HCT116 (cell line): ENCODE data around the gene FAM78B. TPM values are rescaled to one million over a fixed set of nuclear protein-coding genes. Genes with fewer than 3 reads are reported as not detected.
A peak's percentile ranks its signal among the peaks of the same experiment; 100 is the strongest.

Source experiments
- ATAC-seq: fragments of 200-7000 bp; cut with Tn5 transposase; 2 replicates; pipeline ENCODE4 v1.9.1; 2020; ENCODE audit warnings: mild to moderate bottlenecking, moderate library complexity
- Bru-seq: library from RNA; stranded (reverse); fragments of 400-500 nt; gene quantifications from one replicate; lab custom pipeline; 2021; lab: Mats Ljungman, UMichigan
- BruChase-seq, 2 experiments: library from RNA; stranded (reverse); fragments of 400-500 nt; gene quantifications; one replicate each; lab custom pipeline; 2021; lab: Mats Ljungman, UMichigan
- BruUV-seq: library from RNA; stranded (reverse); fragments of 400-500 nt; replicated peaks from 2 replicates; lab custom pipeline; 2021; lab: Mats Ljungman, UMichigan
- CTCF ChIA-PET: fragments of 300-600 bp; sonication (Branson Sonifier 250); formaldehyde crosslinking; loops from one replicate; lab custom pipeline; 2021; ENCODE audit warnings: antibody characterized with exemption; lab: Charles Lee
- POLR2A ChIA-PET: fragments of 300-600, 350-600 bp; sonication (Branson Sonifier 250); formaldehyde crosslinking; loops from one replicate; lab custom pipeline; 2021; ENCODE audit warnings: antibody characterized with exemption; lab: Charles Lee
- RAD21 ChIA-PET, 2 experiments: fragments of 300-600 bp; sonication (Branson Sonifier 250); formaldehyde crosslinking; loops; one replicate each; lab custom pipeline; 2023; ENCODE audit warnings: low total read pairs in 2 of 2; ENCODE audit not compliant: uncharacterized antibody in 2 of 2, unreplicated experiment in 2 of 2, low non-redundant PET in 1 of 2; lab: Charles Lee
- DNase-seq: peaks from one replicate; pipeline ENCODE4 v3.0.0-alpha.2; 2010; ENCODE audit warnings: low read depth, low spot score
- H2AFZ ChIP-seq: fragments of 200-600 bp; shearing (Covaris generic), sonication (generic); 2 replicates; pipeline ENCODE4 v1.6.1; 2017; ENCODE audit warnings: low read depth, mixed run types, mixed read lengths, antibody characterized with exemption, low read length; ENCODE audit not compliant: poor library complexity, severe bottlenecking
- H3K27ac ChIP-seq: 2 replicates; pipeline ENCODE4 v1.5.1; 2012; ENCODE audit warnings: low read depth, low read length
- H3K27me3 ChIP-seq: fragments of 200-600 bp; sonication (generic); 2 replicates; pipeline ENCODE4 v1.6.1; 2016; ENCODE audit warnings: mixed run types, low read length, mixed read lengths; ENCODE audit not compliant: insufficient read depth
- H3K36me3 ChIP-seq, 2 experiments: fragments of 200-500 bp in 1 of 2; fragments of 200-600 bp in 1 of 2; sonication (Bioruptor generic) in 1 of 2; sonication (generic) in 1 of 2; 2 replicates each; pipeline versions ENCODE4 v1.5.1 to v1.6.1; 2014 to 2016; ENCODE audit warnings: low read length in 2 of 2, inconsistent platforms in 1 of 2, mixed read lengths in 1 of 2, mixed run types in 1 of 2; ENCODE audit not compliant: insufficient read depth in 2 of 2, control insufficient read depth in 1 of 2
- H3K4me1 ChIP-seq, 2 experiments: fragments of 200-600 bp in 1 of 2; sonication (generic) in 1 of 2; 2 replicates each; pipeline versions ENCODE4 v1.5.1 to v1.6.1; 2012 to 2017; ENCODE audit warnings: low read length in 2 of 2, inconsistent platforms in 1 of 2, mild to moderate bottlenecking in 1 of 2, mixed read lengths in 1 of 2, mixed run types in 1 of 2, moderate library complexity in 1 of 2; ENCODE audit not compliant: insufficient read depth in 2 of 2, control insufficient read depth in 1 of 2
- H3K4me2 ChIP-seq: fragments of 200-600 bp; sonication (generic); 2 replicates; pipeline ENCODE4 v1.6.1; 2017; ENCODE audit warnings: mixed run types, low read length, mixed read lengths
- H3K4me3 ChIP-seq, 2 experiments: fragments of 200-600 bp in 1 of 2; sonication (generic) in 1 of 2; replicated peaks in 1 of 2; 2 replicates each; pipeline ENCODE4 v1.5.1; 2011 to 2016; ENCODE audit warnings: low read length in 2 of 2, control low read depth in 1 of 2, low read depth in 1 of 2, mild to moderate bottlenecking in 1 of 2, mixed read lengths in 1 of 2, mixed run types in 1 of 2
- H3K79me2 ChIP-seq: fragments of 200-600 bp; sonication (generic); 2 replicates; pipeline ENCODE4 v1.6.1; 2017; ENCODE audit warnings: mild to moderate bottlenecking, mixed run types, low read length, moderate library complexity, mixed read lengths; ENCODE audit not compliant: insufficient read depth
- H3K9ac ChIP-seq: fragments of 200-600 bp; sonication (generic); 2 replicates; pipeline ENCODE4 v1.6.1; 2016; ENCODE audit warnings: low read length, mixed read lengths
- H3K9me2 ChIP-seq: fragments of 200-600 bp; sonication (generic), shearing (Covaris generic); 2 replicates; pipeline ENCODE4 v1.6.1; 2017; ENCODE audit warnings: mixed run types, mild to moderate bottlenecking, moderate library complexity; ENCODE audit not compliant: insufficient read depth
- H3K9me3 ChIP-seq, 2 experiments: fragments of 200-500 bp in 1 of 2; fragments of 200-600 bp in 1 of 2; sonication (Bioruptor generic) in 1 of 2; sonication (generic) in 1 of 2; 2 replicates each; pipeline ENCODE4 v1.6.1; 2014 to 2017; ENCODE audit warnings: low read length in 2 of 2, mixed read lengths in 2 of 2, inconsistent platforms in 1 of 2, low read depth in 1 of 2, mild to moderate bottlenecking in 1 of 2, mixed run types in 1 of 2, moderate library complexity in 1 of 2; ENCODE audit not compliant: control insufficient read depth in 1 of 2, insufficient read depth in 1 of 2
- H4K20me1 ChIP-seq: fragments of 200-600 bp; sonication (generic), shearing (Covaris generic); 2 replicates; pipeline ENCODE4 v1.6.1; 2017; ENCODE audit warnings: mixed run types, mild to moderate bottlenecking, moderate library complexity; ENCODE audit not compliant: insufficient read depth
- CTCF ChIP-seq, 3 experiments: fragments of 200-600 bp in 1 of 3; sonication (generic) in 1 of 3; IDR thresholded peaks in 2 of 3; conservative IDR thresholded peaks in 1 of 3; 2 replicates each; pipeline ENCODE4 v1.5.1; 2012 to 2017; ENCODE audit warnings: low read depth in 2 of 3, low read length in 2 of 3, antibody characterized with exemption in 1 of 3, borderline replicate concordance in 1 of 3, control low read depth in 1 of 3, mild to moderate bottlenecking in 1 of 3, mixed read lengths in 1 of 3, mixed run types in 1 of 3, moderate library complexity in 1 of 3; ENCODE audit not compliant: insufficient read depth in 1 of 3
- POLR2A ChIP-seq: IDR thresholded peaks from 2 replicates; pipeline ENCODE4 v1.7.0; 2011; ENCODE audit warnings: borderline replicate concordance; ENCODE audit not compliant: insufficient read depth, insufficient read length; ENCODE audit errors: extremely low read depth
- POLR2AphosphoS5 ChIP-seq: IDR thresholded peaks from 2 replicates; pipeline ENCODE4 v1.6.1; 2011; ENCODE audit warnings: mild to moderate bottlenecking, low read depth, low read length, moderate library complexity
- REST ChIP-seq: IDR thresholded peaks from 2 replicates; pipeline ENCODE4 v1.6.1; 2012; ENCODE audit warnings: low read depth
- SP1 ChIP-seq: IDR thresholded peaks from 2 replicates; pipeline ENCODE4 v1.6.1; 2012; ENCODE audit warnings: low read depth
- intact Hi-C: fragments of 100-400 bp; cut with micrococcal nuclease; formaldehyde crosslinking; loops from 2 replicates; pipeline ENCODE4 v1.10.0; 2022
- long read RNA-seq: library from polyadenylated mRNA; unstranded; transcript quantifications from one replicate; pipeline ENCODE4 v2.0.0, GENCODE V29; 2021; ENCODE audit not compliant: unreplicated experiment
- polyA plus RNA-seq: library from polyadenylated mRNA; unstranded; fragments of >200 nt; gene quantifications from 2 replicates; pipeline ENCODE4 v1.2.1, GENCODE V29; 2012; ENCODE audit warnings: missing spikeins
- total RNA-seq: library from RNA; stranded (reverse); gene quantifications from one replicate; pipeline ENCODE4 v1.2.1, GENCODE V29; 2021; ENCODE audit not compliant: unreplicated experiment
- TF ChIP-seq, protein P1 (sequence below): IDR thresholded peaks from 2 replicates; pipeline ENCODE4 v1.6.1; 2012

Gene FAM78B, protein sequence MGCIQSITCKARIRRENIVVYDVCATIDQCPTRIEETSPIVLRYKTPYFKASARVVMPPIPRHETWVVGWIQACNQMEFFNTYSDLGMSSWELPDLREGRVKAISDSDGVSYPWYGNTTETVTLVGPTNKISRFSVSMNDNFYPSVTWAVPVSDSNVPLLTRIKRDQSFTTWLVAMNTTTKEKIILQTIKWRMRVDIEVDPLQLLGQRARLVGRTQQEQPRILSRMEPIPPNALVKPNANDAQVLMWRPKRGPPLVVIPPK
- total RNA-seq (1.4 TPM), Bru-seq, nascent RNA (percentile 35 among the genes with signal in this experiment), BruChase-seq, experiment 1, labeled RNA remaining after a 6-hour chase (percentile 29 among the genes with signal in this experiment), BruChase-seq, experiment 2, labeled RNA remaining after a 2-hour chase (percentile 41 among the genes with signal in this experiment)
- polyA plus RNA-seq = 0.79 and 0.82 TPM in 2 replicates
- long read RNA-seq, partial matches to known transcripts = 0 of 3 reads
- long read RNA-seq, other reads (novel, unspliced or antisense) = 1 of 3 reads

DNA sequence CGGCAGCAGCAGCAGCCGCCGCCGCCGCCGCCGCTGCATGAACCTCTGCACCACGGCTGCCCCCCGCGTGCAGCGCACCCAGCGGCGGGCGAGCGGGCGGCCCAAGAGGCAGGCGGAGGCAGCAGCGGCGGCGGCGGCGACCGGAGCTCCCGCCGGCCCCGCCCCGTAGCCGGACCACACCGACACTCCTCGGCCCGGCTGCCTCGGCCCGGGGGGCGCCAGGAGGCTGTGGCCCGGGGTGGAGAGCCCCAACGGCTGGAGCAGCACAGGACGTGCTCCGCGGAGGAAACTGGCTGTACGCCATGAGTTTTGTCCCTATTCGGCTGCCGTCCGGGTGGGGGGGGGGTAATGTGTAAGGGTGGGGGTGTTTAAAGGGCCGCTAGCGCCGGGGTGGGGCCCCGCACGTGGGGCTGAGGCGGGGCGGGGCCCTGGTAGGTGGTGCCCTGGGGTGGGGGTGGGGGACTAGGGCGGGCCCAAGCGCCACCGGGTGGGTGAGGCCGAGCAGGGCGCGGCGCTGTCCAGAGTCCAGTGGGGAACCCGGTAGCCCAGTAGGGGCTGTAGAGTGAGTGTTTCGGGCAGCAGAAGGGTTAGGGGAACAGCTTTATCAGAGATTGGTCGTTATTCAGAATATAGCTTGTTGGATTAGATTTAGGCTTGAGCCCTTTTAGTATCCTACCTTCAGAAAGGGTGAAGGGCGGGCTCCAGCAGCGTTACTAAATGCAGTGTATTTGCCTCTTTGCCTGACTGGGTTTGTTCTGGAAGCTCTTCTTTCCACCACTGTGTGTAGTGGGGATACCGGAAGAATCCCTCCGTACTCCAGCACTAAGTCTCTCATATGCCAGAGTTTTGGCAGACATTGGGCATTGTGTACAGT lies at the start of gene FAM78B:
TSS of gene FAM78B (minus strand) at position 304 of the 874 bp plus-strand sequence. CDS start 753 bp downstream, outside the sequence.
- RAD21 ChIA-PET = no interaction called here

More for the DNA sequence above, at the start of gene FAM78B:
- intact Hi-C loops = loop anchor here (5.0 kb wide), 1 partner anchor 535 kb away; the partner anchor contains the start of gene MGST3
- CTCF ChIA-PET = no interaction called here
- H3K9me2 ChIP-seq = no peaks in the 10 kb centered on the region
- H3K4me1 ChIP-seq = peaks cover 0 to 31% of the 10 kb centered on the region in 2 experiments; a peak in 3 of 4 replicates
- peak; percentile 83 for ATAC-seq
- H3K9ac ChIP-seq = no peak within 1 kb of the TSS
- no peaks in the 10 kb centered on the region for H3K36me3 ChIP-seq
- peak; percentile 42 for DNase-seq
- H3K79me2 ChIP-seq = no peaks in the 10 kb centered on the region
- H3K4me2 ChIP-seq = peak within 1 kb of the TSS; percentile 82
- POLR2A ChIA-PET = no interaction called here
- no TSS peak for BruUV-seq
- no peaks in the 10 kb centered on the region for H4K20me1 ChIP-seq
- H3K27me3 ChIP-seq = no peaks in the 10 kb centered on the region
- peak within 1 kb of the TSS; percentile 32; the same call in 1 of the 2 replicates for H3K27ac ChIP-seq
- peak within 1 kb of the TSS; percentile 41 to 54 for H3K4me3 ChIP-seq
- no peak for TF ChIP-seq POLR2A
- TF ChIP-seq SP1 = 0 out of 2 replicates have a peak, but pooled peaks have one; percentile 14
- peak; percentile 38 for TF ChIP-seq REST
- TF ChIP-seq POLR2AphosphoS5 = peak; percentile 34; the same call in 1 of the 2 replicates
- 0 out of 6 replicates have a peak, but pooled peaks of 1 of the 3 experiments have one; percentile 2 for TF ChIP-seq CTCF (IDR thresholded peaks at IDR 0.05 in 2 of 3, conservative IDR thresholded peaks at IDR 0.05 in 1 of 3; ENCODE audit: borderline replicate concordance in 1 of 3, insufficient read depth in 1 of 3, low read depth in 2 of 3, low read length in 2 of 3)
- TF ChIP-seq, protein P1, sequence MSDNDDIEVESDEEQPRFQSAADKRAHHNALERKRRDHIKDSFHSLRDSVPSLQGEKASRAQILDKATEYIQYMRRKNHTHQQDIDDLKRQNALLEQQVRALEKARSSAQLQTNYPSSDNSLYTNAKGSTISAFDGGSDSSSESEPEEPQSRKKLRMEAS = 0 out of 2 replicates have a peak, but pooled peaks have one; percentile 15
- no peaks in the 10 kb centered on the region for H3K9me3 ChIP-seq
- H2AFZ ChIP-seq = peak within 1 kb of the TSS; percentile 86
